H1 (cell line): Measurements from ENCODE around the gene PHETA1. TPM values are rescaled to one million over a fixed set of nuclear protein-coding genes. Genes with fewer than 3 reads are reported as not detected.

ENCODE experiments used
- CTCF ChIA-PET: fragments of 300-600 bp; sonication (Branson Sonifier 250); formaldehyde crosslinking; loops from one replicate; lab custom pipeline; 2021; ENCODE audit not compliant: partially characterized antibody; lab: Charles Lee
- POLR2A ChIA-PET: fragments of 300-600 bp; sonication (Branson Sonifier 250); formaldehyde crosslinking; loops from one replicate; lab custom pipeline; 2021; ENCODE audit warnings: inconsistent platforms; ENCODE audit not compliant: partially characterized antibody; lab: Charles Lee
- DNase-seq, 2 experiments: peaks; one replicate each; pipeline versions ENCODE4 v3.0.0 to v3.0.0-alpha.2; 2010 to 2022; ENCODE audit warnings: low spot score in 2 of 2, low read depth in 1 of 2, mixed read lengths in 1 of 2
- FAIRE-seq: peaks from 2 replicates; lab custom pipeline; 2011; peaks lifted over from hg19 to GRCh38; lab: Jason Lieb, UNC
- H2AFZ ChIP-seq: 2 replicates; pipeline ENCODE4 v1.8.1; 2012; ENCODE audit warnings: low read length, inconsistent platforms
- H2AK5ac ChIP-seq: 2 replicates; pipeline ENCODE4 v1.6.1; 2013; ENCODE audit warnings: low read depth, low read length
- H2BK120ac ChIP-seq: replicated peaks from 2 replicates; pipeline ENCODE3; 2013; ENCODE audit warnings: low read depth, low read length, inconsistent platforms
- H2BK12ac ChIP-seq: 2 replicates; pipeline ENCODE4 v1.6.1; 2013; ENCODE audit warnings: low read depth, low read length
- H2BK15ac ChIP-seq: 2 replicates; pipeline ENCODE4 v1.6.1; 2013; ENCODE audit warnings: low read length
- H2BK20ac ChIP-seq: 2 replicates; pipeline ENCODE4 v1.6.1; 2013; ENCODE audit warnings: low read length
- H2BK5ac ChIP-seq: 2 replicates; pipeline ENCODE4 v1.6.1; 2013; ENCODE audit warnings: low read depth, low read length
- H3K14ac ChIP-seq: 2 replicates; pipeline ENCODE4 v1.6.1; 2013; ENCODE audit warnings: inconsistent platforms; ENCODE audit not compliant: insufficient read length
- H3K18ac ChIP-seq: 2 replicates; pipeline ENCODE4 v1.6.1; 2013; ENCODE audit warnings: low read length; ENCODE audit errors: extremely low read depth
- H3K23ac ChIP-seq: 2 replicates; pipeline ENCODE4 v1.6.1; 2013; ENCODE audit warnings: inconsistent platforms; ENCODE audit not compliant: insufficient read length
- H3K23me2 ChIP-seq: 2 replicates; pipeline ENCODE4 v1.6.1; 2013; ENCODE audit warnings: low read depth, low read length
- H3K27ac ChIP-seq: 2 replicates; pipeline ENCODE4 v1.6.1; 2011; ENCODE audit warnings: low read depth, low read length, inconsistent platforms
- H3K27me3 ChIP-seq, 4 experiments: replicated peaks in 1 of 4; 1 replicate in 1 of 4; 2 replicates in 3 of 4; pipeline versions ENCODE4 v1.6.1 to v1.8.1; 2011 to 2013; ENCODE audit warnings: low read length in 3 of 4, mild to moderate bottlenecking in 3 of 4, inconsistent platforms in 2 of 4, mixed read lengths in 2 of 4, moderate library complexity in 1 of 4; ENCODE audit not compliant: control insufficient read depth in 3 of 4, insufficient read depth in 3 of 4; ENCODE audit errors: extremely low read depth in 1 of 4
- H3K36me3 ChIP-seq, 4 experiments: 2 replicates each; pipeline versions ENCODE4 v1.6.1 to v1.8.1; 2011 to 2013; ENCODE audit warnings: mild to moderate bottlenecking in 4 of 4, low read length in 3 of 4, moderate library complexity in 2 of 4, control low read depth in 1 of 4, inconsistent platforms in 1 of 4; ENCODE audit not compliant: insufficient read depth in 4 of 4, control insufficient read depth in 2 of 4
- H3K4ac ChIP-seq: replicated peaks from 2 replicates; pipeline ENCODE3; 2013; ENCODE audit warnings: low read length, low read depth, mixed read lengths, inconsistent platforms; ENCODE audit not compliant: insufficient read length
- H3K4me1 ChIP-seq, 4 experiments: replicated peaks in 1 of 4; 1 replicate in 1 of 4; 2 replicates in 3 of 4; pipeline versions ENCODE4 v1.6.1 to v1.8.1; 2011 to 2013; ENCODE audit warnings: low read length in 3 of 4, inconsistent platforms in 2 of 4, mixed read lengths in 1 of 4; ENCODE audit not compliant: insufficient read depth in 4 of 4, control insufficient read depth in 3 of 4
- H3K4me2 ChIP-seq, 2 experiments: 2 replicates each; pipeline versions ENCODE4 v1.6.1 to v1.8.1; 2011 to 2013; ENCODE audit warnings: low read depth in 2 of 2, low read length in 2 of 2, control low read depth in 1 of 2, inconsistent platforms in 1 of 2, mild to moderate bottlenecking in 1 of 2; ENCODE audit not compliant: insufficient read depth in 1 of 2
- H3K4me3 ChIP-seq, 4 experiments: fragments of 200-600, 300-600 bp in 1 of 4; sonication (generic), shearing (Covaris generic), sonication (Bioruptor Twin) in 1 of 4; 2 replicates each; pipeline versions ENCODE4 v1.5.1 to v1.8.1; 2011 to 2016; ENCODE audit warnings: low read length in 4 of 4, low read depth in 3 of 4, control low read depth in 2 of 4, inconsistent platforms in 2 of 4, mild to moderate bottlenecking in 2 of 4, mixed read lengths in 1 of 4, moderate library complexity in 1 of 4; ENCODE audit not compliant: insufficient read depth in 2 of 4; ENCODE audit errors: extremely low read depth in 1 of 4
- H3K56ac ChIP-seq: replicated peaks from 2 replicates; pipeline ENCODE3; 2013; ENCODE audit warnings: low read depth, mild to moderate bottlenecking, mixed read lengths, low read length, inconsistent platforms; ENCODE audit not compliant: insufficient read length
- H3K79me1 ChIP-seq: 2 replicates; pipeline ENCODE4 v1.6.1; 2013; ENCODE audit warnings: low read depth, low read length, control low read depth
- H3K79me2 ChIP-seq, 2 experiments: 2 replicates each; pipeline versions ENCODE4 v1.6.1 to v1.8.1; 2012 to 2013; ENCODE audit warnings: low read length in 2 of 2, mild to moderate bottlenecking in 2 of 2, inconsistent platforms in 1 of 2; ENCODE audit not compliant: insufficient read depth in 2 of 2, control insufficient read depth in 1 of 2
- H3K9ac ChIP-seq, 4 experiments: replicated peaks in 1 of 4; 1 replicate in 1 of 4; 2 replicates in 3 of 4; pipeline versions ENCODE4 v1.6.1 to v1.8.1; 2011 to 2013; ENCODE audit warnings: low read depth in 3 of 4, low read length in 3 of 4, control low read depth in 2 of 4, mild to moderate bottlenecking in 2 of 4, moderate library complexity in 2 of 4, inconsistent platforms in 1 of 4; ENCODE audit errors: extremely low read depth in 1 of 4
- H3K9me3 ChIP-seq, 2 experiments: 2 replicates each; pipeline versions ENCODE4 v1.6.1 to v1.8.1; 2012 to 2013; ENCODE audit warnings: mild to moderate bottlenecking in 2 of 2, moderate library complexity in 2 of 2, control low read depth in 1 of 2, inconsistent platforms in 1 of 2, low read depth in 1 of 2, low read length in 1 of 2, mixed read lengths in 1 of 2; ENCODE audit not compliant: insufficient read depth in 2 of 2
- H4K20me1 ChIP-seq, 2 experiments: replicated peaks in 1 of 2; 2 replicates each; pipeline versions ENCODE3 to v1.8.1; 2011 to 2013; ENCODE audit warnings: inconsistent platforms in 2 of 2, low read length in 2 of 2, mild to moderate bottlenecking in 1 of 2; ENCODE audit not compliant: insufficient read depth in 2 of 2, control insufficient read depth in 1 of 2
- H4K5ac ChIP-seq: 2 replicates; pipeline ENCODE4 v1.6.1; 2013; ENCODE audit warnings: low read length, low read depth, mixed read lengths, inconsistent platforms; ENCODE audit not compliant: insufficient read length
- H4K8ac ChIP-seq: 2 replicates; pipeline ENCODE4 v1.8.0; 2013; ENCODE audit warnings: mild to moderate bottlenecking, moderate library complexity, low read length, inconsistent platforms; ENCODE audit not compliant: insufficient read depth; ENCODE audit errors: extremely low read depth
- H4K91ac ChIP-seq: replicated peaks from 2 replicates; pipeline ENCODE3; 2013; ENCODE audit warnings: low read length, mixed read lengths, inconsistent platforms; ENCODE audit not compliant: insufficient read length
- RFX5 ChIP-seq: IDR thresholded peaks from 2 replicates; pipeline ENCODE4 v1.6.1; 2011; ENCODE audit warnings: low read depth, low read length, improper control_type of control experiment, borderline replicate concordance
- WGBS, 2 experiments: shearing (Covaris generic) in 1 of 2; methylation state at CpG; one replicate each; pipeline versions ENCODE4 v1.1.6 to v1.1.7; 2013 to 2015; ENCODE audit warnings: low lambda C conversion rate in 2 of 2, mixed read lengths in 2 of 2, inconsistent platforms in 1 of 2, low coverage in 1 of 2, missing lambda C conversion rate in 1 of 2; ENCODE audit not compliant: insufficient replicate concordance in 2 of 2, insufficient coverage in 1 of 2, insufficient read length in 1 of 2; ENCODE audit errors: extremely low coverage in 1 of 2, missing lambda C conversion rate in 1 of 2; 5-methylcytosine and 5-hydroxymethylcytosine counted together
- polyA plus RNA-seq, 7 experiments: library from polyadenylated mRNA; depleted of rRNA in 3 of 7; stranded (reverse) in 5 of 7; unstranded in 2 of 7; fragments of >200 nt in 5 of 7; fragments of 200-250 nt in 2 of 7; gene quantifications; 1 replicate in 5 of 7; 2 replicates in 1 of 7; 4 replicates in 1 of 7; pipeline versions ENCODE4 v1.2.1 to v1.2.3, GENCODE V29; 2011 to 2013; ENCODE audit warnings: missing spikeins in 2 of 7, mixed read lengths in 2 of 7
- total RNA-seq: library from RNA; stranded (reverse); fragmentation: NEBNext Ultra II Directional; extraction: Animal tissue kit (Norgen Biotek cat#: 25700); gene quantifications from 2 replicates; pipeline ENCODE4 v1.2.1, GENCODE V29; 2021
- TF ChIP-seq, protein P1 (sequence below): IDR thresholded peaks from 2 replicates; pipeline ENCODE4 v1.6.1; 2012; ENCODE audit warnings: low read length, inconsistent platforms

Gene PHETA1
- total and polyA plus RNA-seq, 2 of the 8 experiments (the other 6 are each of a cell fraction or from before 2014, with no cell fraction given): 5.2 to 12.3 TPM

DNA sequence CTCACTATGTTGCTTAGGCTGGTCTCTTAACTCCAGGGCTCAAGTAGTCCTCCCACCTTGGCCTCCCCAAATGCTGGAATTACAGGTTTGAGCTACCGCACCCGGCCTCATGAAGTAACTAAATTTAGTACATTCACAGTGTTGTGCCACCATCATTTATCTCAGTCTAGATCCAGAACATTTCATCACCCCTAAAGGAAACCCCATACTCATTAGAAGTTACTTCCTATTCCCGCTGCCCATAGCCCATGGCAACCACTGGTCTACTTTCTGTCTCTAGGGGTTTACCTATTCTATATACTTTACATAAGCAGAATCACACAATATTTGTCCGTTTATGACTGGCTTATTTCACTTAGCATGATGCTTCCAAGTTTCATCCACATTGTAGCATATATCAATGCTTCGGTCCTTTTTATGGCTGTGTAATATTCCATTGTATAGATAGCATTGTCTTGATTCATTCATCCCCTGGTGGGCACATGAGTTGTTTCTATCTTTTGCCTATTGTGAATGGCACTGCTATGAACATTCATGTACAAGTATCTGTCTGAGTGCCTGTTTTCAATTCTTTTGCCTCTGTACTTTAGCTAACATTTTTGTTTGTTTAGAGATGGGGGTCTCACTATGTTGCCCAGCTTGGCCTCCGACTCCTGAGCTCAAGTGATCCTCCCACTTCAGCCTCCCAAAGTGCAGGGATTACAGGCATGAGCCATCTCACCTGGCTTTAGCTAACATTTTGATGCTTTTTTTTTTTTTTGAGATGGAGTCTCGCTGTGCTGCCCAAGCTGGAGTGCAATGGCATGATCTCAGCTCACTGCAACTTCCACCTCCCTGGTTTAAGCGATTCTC is 26.7 kb upstream of the PHETA1 start:
- no peak for DNase-seq
- H2BK15ac ChIP-seq: no peak overlapping the region
- H2AFZ ChIP-seq: no peak overlapping the region
- no peaks in the 10 kb centered on the region for H3K27me3 ChIP-seq
- no peak overlapping the region for H3K23ac ChIP-seq
- no peak overlapping the region for H2BK5ac ChIP-seq
- H3K27ac ChIP-seq: no peak overlapping the region
- no peak overlapping the region for H3K14ac ChIP-seq
- TF ChIP-seq, protein P1, sequence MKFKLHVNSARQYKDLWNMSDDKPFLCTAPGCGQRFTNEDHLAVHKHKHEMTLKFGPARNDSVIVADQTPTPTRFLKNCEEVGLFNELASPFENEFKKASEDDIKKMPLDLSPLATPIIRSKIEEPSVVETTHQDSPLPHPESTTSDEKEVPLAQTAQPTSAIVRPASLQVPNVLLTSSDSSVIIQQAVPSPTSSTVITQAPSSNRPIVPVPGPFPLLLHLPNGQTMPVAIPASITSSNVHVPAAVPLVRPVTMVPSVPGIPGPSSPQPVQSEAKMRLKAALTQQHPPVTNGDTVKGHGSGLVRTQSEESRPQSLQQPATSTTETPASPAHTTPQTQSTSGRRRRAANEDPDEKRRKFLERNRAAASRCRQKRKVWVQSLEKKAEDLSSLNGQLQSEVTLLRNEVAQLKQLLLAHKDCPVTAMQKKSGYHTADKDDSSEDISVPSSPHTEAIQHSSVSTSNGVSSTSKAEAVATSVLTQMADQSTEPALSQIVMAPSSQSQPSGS: no peak
- TF ChIP-seq RFX5: no peak
- TF ChIP-seq, all 59 proteins: peak for 0
- Histone ChIP-seq H2AK5ac (no peak overlapping the region), H4K8ac (no peak overlapping the region), H3K4me2 (no peak overlapping the region), H3K23me2 (no peaks in the 10 kb centered on the region), H2BK120ac (no peak overlapping the region), H3K36me3 (no peaks in the 10 kb centered on the region), H4K5ac (no peak overlapping the region), H3K9me3 (no peaks in the 10 kb centered on the region), H4K91ac (no peak overlapping the region), H3K79me1 (no peaks in the 10 kb centered on the region), H3K18ac (no peak overlapping the region), H3K79me2 (no peaks in the 10 kb centered on the region), H3K4me3 (no peak overlapping the region), H3K56ac (no peak overlapping the region), H4K20me1 (no peaks in the 10 kb centered on the region), H2BK20ac (no peak overlapping the region), H2BK12ac (no peak overlapping the region), H3K4ac (no peak overlapping the region), H3K9ac (no peak overlapping the region), H3K4me1 (no peaks in the 10 kb centered on the region)
- ChIA-PET CTCF (interaction anchor here (0.6 to 22.8 kb wide), 28 partner anchors 9 to 698 kb away, joined by 3 to 838 read pairs (median 10); partner anchors contain the start of genes PHETA1 and SH2B3), POLR2A (interaction anchor here (0.6 to 1.6 kb wide), 4 partner anchors 9 to 84 kb away, joined by 3 to 8 read pairs (median 5); no protein-coding TSS in a partner anchor)
- 90% methylated on average over 8 of the region's 8 CpGs; no CpG with 5 or more reads in 1 of the 2 experiments for WGBS, 2 experiments
- no peak for FAIRE-seq
